ENCODE data around the gene IL1RN. TPM values are rescaled to one million over a fixed set of nuclear protein-coding genes. Genes with fewer than 3 reads are reported as not detected.

IL1RN gene
- total and polyA plus RNA-seq, 2 of the 8 experiments (the other 6 are each of a cell fraction or from before 2014, with no cell fraction given), result not detected

DNA sequence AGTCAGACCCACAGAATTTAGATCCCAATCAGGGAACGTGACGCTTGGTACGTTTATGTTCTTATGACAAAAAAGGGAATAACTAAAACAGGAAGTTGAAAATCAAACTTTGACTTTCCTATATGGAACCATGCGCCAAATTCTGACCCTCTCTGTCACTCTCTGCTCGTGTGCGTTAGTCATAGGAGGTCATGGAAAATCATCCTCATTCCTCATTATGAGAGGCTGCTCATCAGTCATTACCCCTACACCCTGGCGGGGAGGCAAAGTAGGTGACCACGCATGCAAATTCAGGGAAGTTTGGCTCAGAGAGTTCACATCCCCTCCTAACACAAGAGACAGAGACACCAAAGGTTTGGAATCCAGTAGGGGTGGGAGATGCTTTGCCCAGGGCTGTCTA is 44.1 kb upstream of the IL1RN start (continued):
- no peak for TF ChIP-seq CHD7 (IDR thresholded peaks at IDR 0.05; ENCODE audit: insufficient replicate concordance, low read length)
- no peak for TF ChIP-seq KDM4A (IDR thresholded peaks at IDR 0.05; ENCODE audit: low read depth, low read length, severe bottlenecking)
- no peak for TF ChIP-seq BRCA1 (IDR thresholded peaks at IDR 0.05; ENCODE audit: low read depth, low read length)
- TF ChIP-seq JUN (IDR thresholded peaks at IDR 0.05; ENCODE audit: low read depth, low read length), result no peak
- no peak for TF ChIP-seq E2F6 (IDR thresholded peaks at IDR 0.05)
- TF ChIP-seq, protein P1, sequence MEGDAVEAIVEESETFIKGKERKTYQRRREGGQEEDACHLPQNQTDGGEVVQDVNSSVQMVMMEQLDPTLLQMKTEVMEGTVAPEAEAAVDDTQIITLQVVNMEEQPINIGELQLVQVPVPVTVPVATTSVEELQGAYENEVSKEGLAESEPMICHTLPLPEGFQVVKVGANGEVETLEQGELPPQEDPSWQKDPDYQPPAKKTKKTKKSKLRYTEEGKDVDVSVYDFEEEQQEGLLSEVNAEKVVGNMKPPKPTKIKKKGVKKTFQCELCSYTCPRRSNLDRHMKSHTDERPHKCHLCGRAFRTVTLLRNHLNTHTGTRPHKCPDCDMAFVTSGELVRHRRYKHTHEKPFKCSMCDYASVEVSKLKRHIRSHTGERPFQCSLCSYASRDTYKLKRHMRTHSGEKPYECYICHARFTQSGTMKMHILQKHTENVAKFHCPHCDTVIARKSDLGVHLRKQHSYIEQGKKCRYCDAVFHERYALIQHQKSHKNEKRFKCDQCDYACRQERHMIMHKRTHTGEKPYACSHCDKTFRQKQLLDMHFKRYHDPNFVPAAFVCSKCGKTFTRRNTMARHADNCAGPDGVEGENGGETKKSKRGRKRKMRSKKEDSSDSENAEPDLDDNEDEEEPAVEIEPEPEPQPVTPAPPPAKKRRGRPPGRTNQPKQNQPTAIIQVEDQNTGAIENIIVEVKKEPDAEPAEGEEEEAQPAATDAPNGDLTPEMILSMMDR (IDR thresholded peaks at IDR 0.05; ENCODE audit: control extremely low read depth in 1 of 3, insufficient read depth in 1 of 3, low read depth in 1 of 3, low read length in 3 of 3), result no peak

All from H1 (cell line).